IMR-90 (cell line): Measurements from ENCODE around the gene TAT.

Source experiments
- ELK1 ChIP-seq: fragments of 150-350 bp; IDR thresholded peaks from 2 replicates; pipeline ENCODE4 v1.6.1; 2016; ENCODE audit warnings: low read depth, mild to moderate bottlenecking, low read length, moderate library complexity, borderline replicate concordance
- MAZ ChIP-seq: IDR thresholded peaks from 2 replicates; pipeline ENCODE4 v1.6.1; 2012; ENCODE audit warnings: low read depth, mild to moderate bottlenecking, low read length, improper control_type of control experiment, moderate library complexity, borderline replicate concordance
- POLR2A ChIP-seq: IDR thresholded peaks from 2 replicates; pipeline ENCODE4 v1.6.1; 2012; ENCODE audit warnings: mild to moderate bottlenecking, low read depth, low read length
- RAD21 ChIP-seq: IDR thresholded peaks from 2 replicates; pipeline ENCODE4 v1.6.1; 2012; ENCODE audit warnings: low read length, improper control_type of control experiment
- RFX5 ChIP-seq: IDR thresholded peaks from 2 replicates; pipeline ENCODE4 v1.8.0; 2012; ENCODE audit warnings: low read depth, mild to moderate bottlenecking, low read length, moderate library complexity
- TF ChIP-seq, protein P1 (sequence below): conservative IDR thresholded peaks from 2 replicates; pipeline ENCODE4 v1.5.1; 2012; ENCODE audit warnings: mild to moderate bottlenecking, low read depth, low read length, improper control_type of control experiment

- TF ChIP-seq, protein P1, sequence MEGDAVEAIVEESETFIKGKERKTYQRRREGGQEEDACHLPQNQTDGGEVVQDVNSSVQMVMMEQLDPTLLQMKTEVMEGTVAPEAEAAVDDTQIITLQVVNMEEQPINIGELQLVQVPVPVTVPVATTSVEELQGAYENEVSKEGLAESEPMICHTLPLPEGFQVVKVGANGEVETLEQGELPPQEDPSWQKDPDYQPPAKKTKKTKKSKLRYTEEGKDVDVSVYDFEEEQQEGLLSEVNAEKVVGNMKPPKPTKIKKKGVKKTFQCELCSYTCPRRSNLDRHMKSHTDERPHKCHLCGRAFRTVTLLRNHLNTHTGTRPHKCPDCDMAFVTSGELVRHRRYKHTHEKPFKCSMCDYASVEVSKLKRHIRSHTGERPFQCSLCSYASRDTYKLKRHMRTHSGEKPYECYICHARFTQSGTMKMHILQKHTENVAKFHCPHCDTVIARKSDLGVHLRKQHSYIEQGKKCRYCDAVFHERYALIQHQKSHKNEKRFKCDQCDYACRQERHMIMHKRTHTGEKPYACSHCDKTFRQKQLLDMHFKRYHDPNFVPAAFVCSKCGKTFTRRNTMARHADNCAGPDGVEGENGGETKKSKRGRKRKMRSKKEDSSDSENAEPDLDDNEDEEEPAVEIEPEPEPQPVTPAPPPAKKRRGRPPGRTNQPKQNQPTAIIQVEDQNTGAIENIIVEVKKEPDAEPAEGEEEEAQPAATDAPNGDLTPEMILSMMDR = peak; percentile 38
- no peak for TF ChIP-seq POLR2A
- no peak for TF ChIP-seq RFX5
- no peak for TF ChIP-seq MAZ
- no peak for TF ChIP-seq RAD21
- TF ChIP-seq ELK1 = no peak
Observed at GRCh38 chr16:71542377-71542776, 34.5 kb downstream of the TAT start.
